ENCODE data around the gene CACNA1A.

- TF ChIP-seq, protein P1, sequence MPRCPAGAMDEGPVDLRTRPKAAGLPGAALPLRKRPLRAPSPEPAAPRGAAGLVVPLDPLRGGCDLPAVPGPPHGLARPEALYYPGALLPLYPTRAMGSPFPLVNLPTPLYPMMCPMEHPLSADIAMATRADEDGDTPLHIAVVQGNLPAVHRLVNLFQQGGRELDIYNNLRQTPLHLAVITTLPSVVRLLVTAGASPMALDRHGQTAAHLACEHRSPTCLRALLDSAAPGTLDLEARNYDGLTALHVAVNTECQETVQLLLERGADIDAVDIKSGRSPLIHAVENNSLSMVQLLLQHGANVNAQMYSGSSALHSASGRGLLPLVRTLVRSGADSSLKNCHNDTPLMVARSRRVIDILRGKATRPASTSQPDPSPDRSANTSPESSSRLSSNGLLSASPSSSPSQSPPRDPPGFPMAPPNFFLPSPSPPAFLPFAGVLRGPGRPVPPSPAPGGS (IDR thresholded peaks at IDR 0.05), result no peak
- no peak for TF ChIP-seq POLR2A (IDR thresholded peaks at IDR 0.05; ENCODE audit: low read length)
- TF ChIP-seq, protein P2, sequence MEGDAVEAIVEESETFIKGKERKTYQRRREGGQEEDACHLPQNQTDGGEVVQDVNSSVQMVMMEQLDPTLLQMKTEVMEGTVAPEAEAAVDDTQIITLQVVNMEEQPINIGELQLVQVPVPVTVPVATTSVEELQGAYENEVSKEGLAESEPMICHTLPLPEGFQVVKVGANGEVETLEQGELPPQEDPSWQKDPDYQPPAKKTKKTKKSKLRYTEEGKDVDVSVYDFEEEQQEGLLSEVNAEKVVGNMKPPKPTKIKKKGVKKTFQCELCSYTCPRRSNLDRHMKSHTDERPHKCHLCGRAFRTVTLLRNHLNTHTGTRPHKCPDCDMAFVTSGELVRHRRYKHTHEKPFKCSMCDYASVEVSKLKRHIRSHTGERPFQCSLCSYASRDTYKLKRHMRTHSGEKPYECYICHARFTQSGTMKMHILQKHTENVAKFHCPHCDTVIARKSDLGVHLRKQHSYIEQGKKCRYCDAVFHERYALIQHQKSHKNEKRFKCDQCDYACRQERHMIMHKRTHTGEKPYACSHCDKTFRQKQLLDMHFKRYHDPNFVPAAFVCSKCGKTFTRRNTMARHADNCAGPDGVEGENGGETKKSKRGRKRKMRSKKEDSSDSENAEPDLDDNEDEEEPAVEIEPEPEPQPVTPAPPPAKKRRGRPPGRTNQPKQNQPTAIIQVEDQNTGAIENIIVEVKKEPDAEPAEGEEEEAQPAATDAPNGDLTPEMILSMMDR (IDR thresholded peaks at IDR 0.05), result no peak
Measured at GRCh38 chr19:13220847-13221246, 285.4 kb downstream of the CACNA1A start.
